Parathyroid adenoma (tissue), 2 donors: ENCODE data around the gene ADGRL3.

ENCODE experiments used
- H2AFZ ChIP-seq: fragments of 300-600 bp; sonication (generic); one replicate; pipeline ENCODE4 v1.7.0; 2017; ENCODE audit warnings: antibody characterized with exemption, mild to moderate bottlenecking
- H3K27ac ChIP-seq: fragments of 300-600 bp; sonication (generic); one replicate; pipeline ENCODE4 v1.7.0; 2017
- H3K27me3 ChIP-seq: fragments of 300-600 bp; sonication (generic); one replicate; pipeline ENCODE4 v1.7.0; 2017; ENCODE audit warnings: low read length; ENCODE audit not compliant: control insufficient read depth, insufficient read depth
- H3K36me3 ChIP-seq: fragments of 300-600 bp; sonication (generic); one replicate; pipeline ENCODE4 v1.7.0; 2017; ENCODE audit warnings: low read length; ENCODE audit not compliant: control insufficient read depth, insufficient read depth
- H3K4me1 ChIP-seq: fragments of 300-600 bp; sonication (generic); one replicate; pipeline ENCODE4 v1.7.0; 2017; ENCODE audit warnings: control low read depth
- H3K4me2 ChIP-seq: fragments of 300-600 bp; sonication (generic); one replicate; pipeline ENCODE4 v1.7.0; 2017; ENCODE audit warnings: low read length
- H3K4me3 ChIP-seq: fragments of 300-600 bp; sonication (generic); one replicate; pipeline ENCODE4 v1.7.0; 2017; ENCODE audit warnings: low read depth, low read length
- H3K79me2 ChIP-seq: fragments of 300-600 bp; sonication (generic); one replicate; pipeline ENCODE4 v1.7.0; 2017; ENCODE audit warnings: control low read depth
- H3K9ac ChIP-seq: fragments of 300-600 bp; sonication (generic); one replicate; pipeline ENCODE4 v1.7.0; 2017; ENCODE audit warnings: mild to moderate bottlenecking
- H3K9me3 ChIP-seq: fragments of 300-600 bp; sonication (generic); one replicate; pipeline ENCODE4 v1.7.0; 2017; ENCODE audit warnings: low read length; ENCODE audit not compliant: control insufficient read depth
- TF ChIP-seq, protein P1 (sequence below): fragments of 300-600 bp; sonication (generic); IDR thresholded peaks from one replicate; pipeline ENCODE4 v1.7.0; 2017; ENCODE audit warnings: antibody characterized with exemption, mild to moderate bottlenecking
- donor health status: primary hyperparathyroidism.

Gene ADGRL3

DNA sequence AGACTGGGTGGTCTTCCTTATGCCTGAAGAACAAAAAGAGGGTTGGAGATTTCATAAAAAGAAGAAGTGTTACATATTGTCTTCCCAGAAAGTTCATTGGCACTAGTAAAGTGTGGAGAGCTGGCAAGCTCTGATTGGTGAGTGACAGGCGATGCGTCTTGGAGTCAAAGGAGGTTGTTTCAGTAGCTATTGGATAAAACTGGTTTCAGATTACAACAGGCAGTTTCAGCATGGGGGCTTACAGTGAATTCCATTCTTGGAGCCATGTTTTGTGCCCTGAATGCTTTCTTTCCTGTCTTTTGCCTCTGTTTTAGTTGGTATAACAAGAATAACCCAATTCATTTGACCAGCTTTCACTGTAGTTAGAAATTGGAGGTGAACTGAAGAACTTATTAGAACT lies 750.5 kb downstream of the ADGRL3 start:
- Histone ChIP-seq H3K4me1 (no peaks in the 10 kb centered on the region), H3K36me3 (no peaks in the 10 kb centered on the region), H3K4me3 (no peak overlapping the region), H3K9ac (no peak overlapping the region), H3K27me3 (no peaks in the 10 kb centered on the region), H3K79me2 (no peaks in the 10 kb centered on the region), H2AFZ (no peak overlapping the region), H3K9me3 (no peaks in the 10 kb centered on the region), H3K4me2 (no peak overlapping the region), H3K27ac (no peak overlapping the region)
- TF ChIP-seq, protein P1, sequence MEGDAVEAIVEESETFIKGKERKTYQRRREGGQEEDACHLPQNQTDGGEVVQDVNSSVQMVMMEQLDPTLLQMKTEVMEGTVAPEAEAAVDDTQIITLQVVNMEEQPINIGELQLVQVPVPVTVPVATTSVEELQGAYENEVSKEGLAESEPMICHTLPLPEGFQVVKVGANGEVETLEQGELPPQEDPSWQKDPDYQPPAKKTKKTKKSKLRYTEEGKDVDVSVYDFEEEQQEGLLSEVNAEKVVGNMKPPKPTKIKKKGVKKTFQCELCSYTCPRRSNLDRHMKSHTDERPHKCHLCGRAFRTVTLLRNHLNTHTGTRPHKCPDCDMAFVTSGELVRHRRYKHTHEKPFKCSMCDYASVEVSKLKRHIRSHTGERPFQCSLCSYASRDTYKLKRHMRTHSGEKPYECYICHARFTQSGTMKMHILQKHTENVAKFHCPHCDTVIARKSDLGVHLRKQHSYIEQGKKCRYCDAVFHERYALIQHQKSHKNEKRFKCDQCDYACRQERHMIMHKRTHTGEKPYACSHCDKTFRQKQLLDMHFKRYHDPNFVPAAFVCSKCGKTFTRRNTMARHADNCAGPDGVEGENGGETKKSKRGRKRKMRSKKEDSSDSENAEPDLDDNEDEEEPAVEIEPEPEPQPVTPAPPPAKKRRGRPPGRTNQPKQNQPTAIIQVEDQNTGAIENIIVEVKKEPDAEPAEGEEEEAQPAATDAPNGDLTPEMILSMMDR = no peak

DNA sequence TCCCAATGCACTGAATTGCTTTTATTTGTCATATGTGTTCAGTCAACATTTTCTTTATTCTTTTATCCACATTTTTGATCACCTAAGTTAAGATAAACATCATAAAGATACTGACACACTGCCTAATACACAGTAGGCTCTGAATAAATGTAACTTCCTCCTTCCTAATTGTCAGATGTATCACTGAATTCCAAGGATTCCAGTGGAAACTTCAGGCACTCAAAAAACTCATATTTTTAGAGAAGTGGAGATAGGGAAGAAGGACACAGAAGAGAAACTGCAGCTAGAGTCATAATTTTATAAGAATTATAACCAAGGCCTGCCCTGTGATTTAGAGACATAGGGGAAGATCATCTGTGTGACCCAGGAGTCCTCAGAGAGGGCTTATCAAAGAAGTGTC lies 753.3 kb downstream of the ADGRL3 start:
- TF ChIP-seq, protein P1 = no peak
- no peak overlapping the region for H2AFZ ChIP-seq
- no peak overlapping the region for H3K4me2 ChIP-seq
- no peak overlapping the region for H3K9ac ChIP-seq
- no peak overlapping the region for H3K27ac ChIP-seq
- no peak overlapping the region for H3K4me3 ChIP-seq
- no peaks in the 10 kb centered on the region for H3K79me2 ChIP-seq
- H3K27me3 ChIP-seq = no peaks in the 10 kb centered on the region
- H3K36me3 ChIP-seq = no peaks in the 10 kb centered on the region
- no peaks in the 10 kb centered on the region for H3K4me1 ChIP-seq
- H3K9me3 ChIP-seq = no peaks in the 10 kb centered on the region

DNA sequence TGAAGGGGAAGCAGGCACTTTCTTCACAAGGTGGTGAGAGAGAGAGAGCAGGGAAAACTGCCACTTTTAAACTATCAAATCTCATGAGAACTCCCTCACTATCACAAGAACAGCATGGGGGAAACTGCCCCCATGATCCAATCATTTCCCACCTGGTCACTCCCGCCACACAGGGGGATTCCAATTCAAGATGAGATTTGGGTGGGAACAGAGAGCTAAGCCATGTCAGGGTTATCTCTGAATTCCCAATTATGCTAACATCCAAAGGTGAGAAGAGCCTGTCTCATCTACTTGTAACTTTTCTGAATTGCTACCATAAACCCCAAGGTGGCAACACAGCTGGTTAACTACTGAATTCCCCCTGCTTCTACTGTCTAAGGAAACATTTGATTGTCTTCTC lies 758.5 kb downstream of the ADGRL3 start:
- no peaks in the 10 kb centered on the region for H3K9me3 ChIP-seq
- H3K4me1 ChIP-seq = no peaks in the 10 kb centered on the region
- no peak overlapping the region for H2AFZ ChIP-seq
- H3K9ac ChIP-seq = no peak overlapping the region
- H3K79me2 ChIP-seq = no peaks in the 10 kb centered on the region
- TF ChIP-seq, protein P1 = no peak
- H3K4me2 ChIP-seq = no peak overlapping the region
- H3K27me3 ChIP-seq = no peaks in the 10 kb centered on the region
- H3K4me3 ChIP-seq = no peak overlapping the region
- H3K27ac ChIP-seq = no peak overlapping the region
- H3K36me3 ChIP-seq = no peaks in the 10 kb centered on the region

DNA sequence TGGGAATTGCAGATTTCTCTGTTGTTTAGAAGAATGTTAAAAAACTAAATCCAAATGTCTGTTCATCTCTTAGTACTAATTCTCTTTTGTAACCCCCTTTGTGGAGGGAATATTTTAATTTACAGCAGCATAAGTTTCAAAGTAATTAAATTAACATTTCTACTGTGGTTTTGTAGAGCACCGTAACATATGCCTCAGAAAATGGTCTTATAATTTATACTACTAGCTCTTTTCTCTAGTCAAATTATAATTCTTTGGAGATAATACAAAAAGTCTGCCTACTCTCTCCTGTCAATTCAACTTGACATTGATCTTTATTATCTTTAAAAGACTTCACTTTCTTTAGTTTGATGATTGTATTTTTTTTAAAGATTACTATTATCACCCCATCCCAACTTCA lies 759.0 kb downstream of the ADGRL3 start:
- TF ChIP-seq, protein P1 = no peak
- Histone ChIP-seq H2AFZ (no peak overlapping the region), H3K9ac (no peak overlapping the region), H3K9me3 (no peaks in the 10 kb centered on the region), H3K4me3 (no peak overlapping the region), H3K36me3 (no peaks in the 10 kb centered on the region), H3K4me2 (no peak overlapping the region), H3K4me1 (no peaks in the 10 kb centered on the region), H3K27me3 (no peaks in the 10 kb centered on the region), H3K79me2 (no peaks in the 10 kb centered on the region), H3K27ac (no peak overlapping the region)

DNA sequence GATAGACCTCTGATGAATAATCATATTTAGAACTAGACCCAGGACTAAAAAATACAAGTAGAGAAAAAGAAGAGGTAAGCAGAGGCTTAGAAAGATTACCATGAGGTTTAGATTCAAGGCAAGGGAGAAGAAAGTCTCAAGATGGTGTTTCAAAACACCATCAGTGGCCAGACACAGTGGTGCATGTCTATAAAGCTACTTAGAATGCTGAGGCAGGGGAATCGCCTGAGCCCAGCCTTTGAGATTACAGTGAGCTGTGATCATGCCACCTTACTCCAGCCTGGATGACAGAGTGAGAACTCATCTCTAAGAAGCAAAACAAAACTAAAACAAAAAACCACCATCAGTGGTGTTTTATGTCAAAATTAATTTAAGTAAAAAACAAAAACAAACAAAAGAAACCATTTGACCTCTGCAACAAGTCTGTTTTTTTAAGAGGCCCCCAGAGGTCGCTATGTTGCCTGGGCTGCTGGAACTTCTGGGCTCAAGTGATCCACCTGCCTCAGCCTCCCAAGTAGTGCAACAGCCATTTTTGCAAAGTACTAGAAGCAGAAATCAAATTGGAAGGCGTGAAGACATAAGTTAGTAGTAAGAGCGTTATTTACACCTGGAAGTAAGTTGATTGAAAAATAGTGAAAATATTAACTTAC lies 784.3 kb downstream of the ADGRL3 start:
- Histone ChIP-seq H3K36me3 (no peaks in the 10 kb centered on the region), H3K4me2 (no peak overlapping the region), H3K4me1 (no peaks in the 10 kb centered on the region), H2AFZ (no peak overlapping the region), H3K9ac (no peak overlapping the region), H3K79me2 (no peaks in the 10 kb centered on the region), H3K27me3 (no peaks in the 10 kb centered on the region), H3K27ac (no peak overlapping the region), H3K9me3 (no peaks in the 10 kb centered on the region), H3K4me3 (no peak overlapping the region)
- TF ChIP-seq, protein P1 = no peak
